Keratinocyte (primary cell): ENCODE results near the gene TAX1BP3. TPM values are rescaled to one million over a fixed set of nuclear protein-coding genes. Genes with fewer than 3 reads are reported as not detected.

Source experiments
- DNase-seq: peaks from one replicate; pipeline ENCODE4 v3.0.0-alpha.2; 2011; ENCODE audit warnings: low read depth, missing footprints, low spot score
- FAIRE-seq: peaks from 2 replicates; lab custom pipeline; 2011; peaks lifted over from hg19 to GRCh38; lab: Jason Lieb, UNC
- H2AFZ ChIP-seq: 2 replicates; pipeline ENCODE4 v1.6.0; 2012; ENCODE audit warnings: low read length, control low read depth, inconsistent platforms; ENCODE audit not compliant: control insufficient read depth
- H3K27ac ChIP-seq: 2 replicates; pipeline ENCODE4 v1.5.1; 2011; ENCODE audit warnings: low read length; ENCODE audit not compliant: control insufficient read depth, insufficient read depth
- H3K27me3 ChIP-seq: 3 replicates; pipeline ENCODE4 v1.6.0; 2011; ENCODE audit warnings: low read length; ENCODE audit not compliant: control insufficient read depth, insufficient read depth; ENCODE audit errors: extremely low read depth
- H3K36me3 ChIP-seq, 2 experiments: 2 replicates in 1 of 2; 3 replicates in 1 of 2; pipeline ENCODE4 v1.5.1; 2011; ENCODE audit warnings: low read length in 2 of 2, mild to moderate bottlenecking in 1 of 2; ENCODE audit not compliant: control insufficient read depth in 2 of 2, insufficient read depth in 2 of 2; ENCODE audit errors: extremely low read depth in 1 of 2
- H3K4me1 ChIP-seq: 3 replicates; pipeline ENCODE4 v1.5.1; 2011; ENCODE audit warnings: low read length; ENCODE audit not compliant: control insufficient read depth, insufficient read depth; ENCODE audit errors: extremely low read depth
- H3K4me2 ChIP-seq: 3 replicates; pipeline ENCODE4 v1.6.0; 2011; ENCODE audit warnings: low read depth, low read length; ENCODE audit not compliant: control insufficient read depth, insufficient read depth; ENCODE audit errors: extremely low read depth
- H3K4me3 ChIP-seq, 3 experiments: fragments of 200-600 bp in 1 of 3; sonication (generic) in 1 of 3; 2 replicates in 2 of 3; 3 replicates in 1 of 3; pipeline ENCODE4 v1.5.1; 2011 to 2016; ENCODE audit warnings: low read length in 3 of 3, mild to moderate bottlenecking in 3 of 3, control low read depth in 2 of 3, inconsistent platforms in 1 of 3, low read depth in 1 of 3, mixed read lengths in 1 of 3, mixed run types in 1 of 3, moderate library complexity in 1 of 3; ENCODE audit not compliant: control insufficient read depth in 2 of 3, insufficient read depth in 2 of 3; ENCODE audit errors: extremely low read depth in 1 of 3
- H3K79me2 ChIP-seq: 2 replicates; pipeline ENCODE4 v1.6.0; 2012; ENCODE audit warnings: low read length; ENCODE audit not compliant: control insufficient read depth, insufficient read depth
- H3K9ac ChIP-seq: 3 replicates; pipeline ENCODE4 v1.6.0; 2011; ENCODE audit warnings: low read length; ENCODE audit not compliant: control insufficient read depth, insufficient read depth; ENCODE audit errors: extremely low read depth
- H3K9me1 ChIP-seq: 3 replicates; pipeline ENCODE4 v1.6.0; 2011; ENCODE audit warnings: low read length; ENCODE audit not compliant: control insufficient read depth, insufficient read depth; ENCODE audit errors: extremely low read depth
- H3K9me3 ChIP-seq: 2 replicates; pipeline ENCODE4 v1.5.1; 2012; ENCODE audit warnings: low read depth, low read length; ENCODE audit not compliant: control insufficient read depth
- H4K20me1 ChIP-seq: 3 replicates; pipeline ENCODE4 v1.6.0; 2011; ENCODE audit warnings: low read length; ENCODE audit not compliant: control insufficient read depth, insufficient read depth; ENCODE audit errors: extremely low read depth
- EZH2 ChIP-seq: IDR thresholded peaks from one replicate; pipeline ENCODE4 v1.6.1; 2012; ENCODE audit warnings: inconsistent platforms, mild to moderate bottlenecking, low read length, moderate library complexity
- dilution Hi-C: fragments of 300-500 bp; cut with MboI; formaldehyde crosslinking; loops from one replicate; pipeline ENCODE4 v1.7.0; 2020; ENCODE audit warnings: low sequenced_read_pairs; ENCODE audit not compliant: extremely low pct_ligation_motif_present
- polyA plus RNA-seq, 5 experiments: library from polyadenylated mRNA; depleted of rRNA in 3 of 5; stranded (reverse) in 3 of 5; stranded (forward) in 1 of 5; unstranded in 1 of 5; fragments of >200 nt; gene quantifications; 1 replicate in 1 of 5; 2 replicates in 3 of 5; 3 replicates in 1 of 5; pipeline versions ENCODE4 v1.2.1 to v1.2.3, GENCODE V29; 2011 to 2012; ENCODE audit warnings: missing spikeins in 2 of 5, low read depth in 1 of 5, low replicate concordance in 1 of 5
- TF ChIP-seq, protein P1 (sequence below), 3 experiments: IDR thresholded peaks in 1 of 3; conservative IDR thresholded peaks in 1 of 3; optimal IDR thresholded peaks in 1 of 3; 2 replicates in 2 of 3; 3 replicates in 1 of 3; pipeline versions ENCODE3 to v1.5.1; 2011; ENCODE audit warnings: low read length in 3 of 3, mild to moderate bottlenecking in 3 of 3, moderate library complexity in 2 of 3, control low read depth in 1 of 3, inconsistent platforms in 1 of 3; ENCODE audit not compliant: insufficient read depth in 2 of 3; ENCODE audit errors: extremely low read depth in 1 of 3

TAX1BP3 gene
- polyA plus RNA-seq, 1 donor (not counting 4 experiments of a cell fraction or from before 2014, with no cell fraction given) = 126 TPM

DNA sequence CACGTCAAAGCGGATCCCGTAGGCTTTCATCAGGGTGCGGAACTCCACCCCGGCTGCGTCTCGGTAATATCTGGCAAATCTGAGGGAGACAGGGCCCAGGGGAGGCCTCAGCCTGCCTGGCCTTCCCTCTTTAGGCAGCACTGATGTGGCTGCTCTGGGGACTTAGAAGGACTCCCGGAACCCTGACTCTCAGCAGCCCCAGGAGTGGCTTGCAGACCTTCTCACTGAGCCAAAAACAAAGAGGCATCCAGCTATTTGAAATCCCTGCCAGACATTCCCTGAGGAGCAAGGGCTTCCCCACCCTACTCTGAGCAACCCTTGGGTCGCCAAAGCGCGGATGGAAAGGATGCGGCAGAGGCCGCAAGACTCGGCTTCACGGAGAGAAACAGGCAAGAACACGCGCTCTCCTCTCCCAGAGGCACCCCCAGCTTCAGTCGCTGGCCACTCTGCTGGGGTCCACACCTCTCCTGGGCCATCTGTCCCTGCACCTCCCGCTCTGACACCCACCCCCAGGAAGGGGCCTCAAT, 19.7 kb upstream of the TAX1BP3 start:
- Histone ChIP-seq H3K4me1 (no peaks in the 10 kb centered on the region), H3K9ac (no peak overlapping the region), H3K4me2 (no peak overlapping the region), H3K27me3 (peaks cover 15% of the 10 kb centered on the region), H3K79me2 (no peaks in the 10 kb centered on the region), H2AFZ (no peak overlapping the region), H3K9me1 (no peaks in the 10 kb centered on the region), H4K20me1 (no peaks in the 10 kb centered on the region), H3K27ac (no peak overlapping the region), H3K4me3 (no peak overlapping the region), H3K36me3 (no peaks in the 10 kb centered on the region), H3K9me3 (no peaks in the 10 kb centered on the region)
- no peak for DNase-seq
- dilution Hi-C loops = no loop called here
- FAIRE-seq = no peak
- TF ChIP-seq EZH2 = no peak
- TF ChIP-seq, protein P1, sequence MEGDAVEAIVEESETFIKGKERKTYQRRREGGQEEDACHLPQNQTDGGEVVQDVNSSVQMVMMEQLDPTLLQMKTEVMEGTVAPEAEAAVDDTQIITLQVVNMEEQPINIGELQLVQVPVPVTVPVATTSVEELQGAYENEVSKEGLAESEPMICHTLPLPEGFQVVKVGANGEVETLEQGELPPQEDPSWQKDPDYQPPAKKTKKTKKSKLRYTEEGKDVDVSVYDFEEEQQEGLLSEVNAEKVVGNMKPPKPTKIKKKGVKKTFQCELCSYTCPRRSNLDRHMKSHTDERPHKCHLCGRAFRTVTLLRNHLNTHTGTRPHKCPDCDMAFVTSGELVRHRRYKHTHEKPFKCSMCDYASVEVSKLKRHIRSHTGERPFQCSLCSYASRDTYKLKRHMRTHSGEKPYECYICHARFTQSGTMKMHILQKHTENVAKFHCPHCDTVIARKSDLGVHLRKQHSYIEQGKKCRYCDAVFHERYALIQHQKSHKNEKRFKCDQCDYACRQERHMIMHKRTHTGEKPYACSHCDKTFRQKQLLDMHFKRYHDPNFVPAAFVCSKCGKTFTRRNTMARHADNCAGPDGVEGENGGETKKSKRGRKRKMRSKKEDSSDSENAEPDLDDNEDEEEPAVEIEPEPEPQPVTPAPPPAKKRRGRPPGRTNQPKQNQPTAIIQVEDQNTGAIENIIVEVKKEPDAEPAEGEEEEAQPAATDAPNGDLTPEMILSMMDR (optimal IDR thresholded peaks at IDR 0.05 in 1 of 3, IDR thresholded peaks at IDR 0.05 in 1 of 3, conservative IDR thresholded peaks at IDR 0.05 in 1 of 3; ENCODE audit: extremely low read depth in 1 of 3, insufficient read depth in 2 of 3, low read length in 3 of 3) = no peak

DNA sequence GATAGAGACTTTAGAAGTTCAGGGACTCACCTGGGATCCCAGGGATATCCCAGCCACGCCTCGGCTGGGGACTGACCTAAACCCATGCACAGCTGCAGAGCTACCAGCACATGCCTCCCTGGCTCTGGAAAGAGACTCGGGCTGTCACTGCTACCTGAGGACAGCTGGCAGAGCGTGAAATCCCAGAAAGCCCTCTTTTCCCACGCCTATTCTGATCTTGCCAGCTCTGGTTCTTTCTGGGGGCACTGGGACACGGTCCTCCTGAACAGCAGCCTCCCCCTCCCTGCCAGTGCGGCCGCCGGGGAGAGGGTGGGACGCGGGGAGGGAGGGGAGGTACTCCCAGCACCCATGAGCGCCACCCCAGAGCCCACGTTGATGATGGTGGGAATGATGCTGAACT, 16.8 kb upstream of the TAX1BP3 start:
- H3K27me3 ChIP-seq = peaks cover 15% of the 10 kb centered on the region
- dilution Hi-C loops = no loop called here
- no peak for TF ChIP-seq EZH2
- TF ChIP-seq, protein P1 (optimal IDR thresholded peaks at IDR 0.05 in 1 of 3, IDR thresholded peaks at IDR 0.05 in 1 of 3, conservative IDR thresholded peaks at IDR 0.05 in 1 of 3; ENCODE audit: extremely low read depth in 1 of 3, insufficient read depth in 2 of 3, low read length in 3 of 3) = no peak
- H3K4me1 ChIP-seq = no peaks in the 10 kb centered on the region
- no peaks in the 10 kb centered on the region for H3K9me1 ChIP-seq
- H3K4me3 ChIP-seq = no peak overlapping the region
- H3K9me3 ChIP-seq = no peaks in the 10 kb centered on the region
- no peak overlapping the region for H3K9ac ChIP-seq
- no peaks in the 10 kb centered on the region for H4K20me1 ChIP-seq
- no peaks in the 10 kb centered on the region for H3K79me2 ChIP-seq
- H3K36me3 ChIP-seq = no peaks in the 10 kb centered on the region
- FAIRE-seq (no peak), DNase-seq (no peak)
- no peak overlapping the region for H3K27ac ChIP-seq
- H3K4me2 ChIP-seq = peak overlapping the region; percentile 22
- H2AFZ ChIP-seq = no peak overlapping the region
